Naive thymus-derived CD8-positive, alpha-beta T cell (primary cell): Measurements from ENCODE around the gene F11. TPM values are rescaled to one million over a fixed set of nuclear protein-coding genes. Genes with fewer than 3 reads are reported as not detected.
"Not testable (repeated sequence)": the region's sequence is repeated elsewhere in the genome, so short reads cannot be mapped to it uniquely, and the experiment has no call there.

Experiments
- ATAC-seq, 2 donors: fragments of 150-1000 bp; cut with Tn5 transposase in 1 of 2; sonication (Bioruptor Pico), chemical (Tn5 transposase) in 1 of 2; 1 replicate in 1 of 2; 2 replicates in 1 of 2; pipeline ENCODE4 v1.10.0; 2021; ENCODE audit warnings: mild to moderate bottlenecking in 2 of 2, moderate library complexity in 2 of 2
- POLR2A ChIA-PET: fragments of 350-600 bp; sonication (Branson Sonifier 250); formaldehyde crosslinking; loops from one replicate; lab custom pipeline; 2021; ENCODE audit warnings: antibody characterized with exemption; lab: Charles Lee
- DNase-seq, 10 donors: peaks; one replicate each; pipeline versions ENCODE4 v3.0.0 to v3.0.0-alpha.2; 2020 to 2022
- H3K27ac Mint-ChIP-seq, 10 donors: one replicate each; pipeline ENCODE4 v1.8.0; 2020 to 2022; ENCODE audit warnings: mild to moderate bottlenecking in 10 of 10, mixed read lengths in 10 of 10, moderate library complexity in 4 of 10, inconsistent platforms in 1 of 10
- H3K27me3 Mint-ChIP-seq, 5 donors: one replicate each; pipeline ENCODE4 v1.8.0; 2021 to 2022; ENCODE audit warnings: mixed read lengths in 5 of 5
- H3K36me3 Mint-ChIP-seq, 3 donors: one replicate each; pipeline ENCODE4 v1.8.0; 2020 to 2022; ENCODE audit warnings: mixed read lengths in 3 of 3, mild to moderate bottlenecking in 2 of 3, inconsistent platforms in 1 of 3
- H3K4me1 Mint-ChIP-seq, 4 donors: one replicate each; pipeline ENCODE4 v1.8.0; 2021 to 2022; ENCODE audit warnings: mixed read lengths in 4 of 4
- H3K4me3 Mint-ChIP-seq, 10 donors: one replicate each; pipeline ENCODE4 v1.8.0; 2020 to 2022; ENCODE audit warnings: mild to moderate bottlenecking in 10 of 10, mixed read lengths in 10 of 10, moderate library complexity in 6 of 10, inconsistent platforms in 1 of 10
- H3K9me3 Mint-ChIP-seq, 9 donors: one replicate each; pipeline ENCODE4 v1.8.0; 2020 to 2022; ENCODE audit warnings: mixed read lengths in 9 of 9, mild to moderate bottlenecking in 3 of 9, inconsistent platforms in 1 of 9, moderate library complexity in 1 of 9
- polyA plus RNA-seq, 3 donors: library from polyadenylated mRNA; unstranded; fragments of 300-500 nt; fragmentation: Illumina TruSeq; gene quantifications; one replicate each; pipeline ENCODE4 v1.2.3, GENCODE V29; 2021
- total RNA-seq, 8 experiments: library from RNA in 2 of 8; stranded (reverse) in 2 of 8; gene quantifications; one replicate each; pipeline ENCODE4 v1.2.3 and lab custom pipeline; 2021 to 2026

Gene F11
- total and polyA plus RNA-seq, 5 experiments from 2014 or later, result not detected

- ATAC-seq (no peak), DNase-seq (no peak)
- no peak overlapping the region for H3K4me3 Mint-ChIP-seq
Measured at GRCh38 chr4:186240452-186240847, 25.5 kb upstream of the F11 start.

DNA sequence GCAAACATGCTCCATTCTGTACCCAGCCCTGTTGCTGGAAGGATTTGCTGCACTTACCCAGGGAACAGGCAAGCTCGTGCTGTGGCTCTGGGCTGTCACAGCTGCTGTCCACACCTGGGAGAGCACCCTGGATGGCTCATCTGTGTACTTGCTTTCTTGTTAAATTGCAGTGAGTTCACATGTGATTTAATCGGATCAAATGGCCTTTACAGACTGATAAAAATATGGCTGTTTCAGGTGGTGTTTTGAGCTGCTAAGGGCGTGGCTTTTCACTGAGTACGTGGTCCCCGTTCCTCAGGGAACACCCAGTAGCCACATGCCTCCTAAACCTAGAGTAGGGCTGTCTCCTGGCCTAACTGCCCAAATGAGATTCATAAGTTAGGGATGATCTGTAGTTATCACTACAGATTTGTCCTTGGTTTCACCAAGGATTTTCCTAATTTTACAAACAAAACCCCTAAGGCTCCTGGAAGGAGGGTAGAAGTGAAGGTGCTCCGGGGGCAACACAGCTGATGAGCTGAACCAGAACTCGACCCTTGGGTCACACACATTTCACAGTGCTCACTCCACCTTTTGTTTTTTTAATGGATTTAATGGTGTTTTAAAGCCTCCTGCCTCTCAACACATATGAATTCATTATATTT is 25.0 kb upstream of the F11 start:
- no peak for DNase-seq
- Mint-ChIP-seq H3K27ac (no peak overlapping the region), H3K27me3 (peaks cover 0 to 6% (median 0%) of the 10 kb centered on the region in 5 donors), H3K4me3 (no peak overlapping the region), H3K9me3 (peaks cover 0 to 5% (median 3%) of the 10 kb centered on the region in 9 donors), H3K4me1 (no peaks in the 10 kb centered on the region), H3K36me3 (peaks cover 0 to 18% (median 3%) of the 10 kb centered on the region in 3 donors)
- no peak for ATAC-seq
- POLR2A ChIA-PET, result no interaction called here

More at GRCh38 chr4:186240452-186240847, 25.5 kb upstream of the F11 start:
- Mint-ChIP-seq H3K9me3 (peaks cover 0 to under 1% (median 0%) of the 10 kb centered on the region in 9 donors), H3K36me3 (peaks cover 0 to 14% (median 2%) of the 10 kb centered on the region in 3 donors), H3K27me3 (peaks cover 0 to 3% (median 0%) of the 10 kb centered on the region in 5 donors), H3K4me1 (no peaks in the 10 kb centered on the region), H3K27ac (no peak overlapping the region)
- POLR2A ChIA-PET, result no interaction called here

GRCh38 chr4:186241616-186242015 is 24.4 kb upstream of the F11 start:
- Mint-ChIP-seq H3K27me3 (peaks cover 0 to 11% (median 0%) of the 10 kb centered on the region in 5 donors), H3K4me3 (no peak overlapping the region), H3K4me1 (no peaks in the 10 kb centered on the region), H3K27ac (peak overlapping the region in 1 of 10 donors; percentile 11), H3K36me3 (peaks cover 0 to 18% (median 3%) of the 10 kb centered on the region in 3 donors), H3K9me3 (peaks cover 0 to 12% (median 5%) of the 10 kb centered on the region in 9 donors)
- ATAC-seq, result no peak
- no peak for DNase-seq
- POLR2A ChIA-PET, result no interaction called here

GRCh38 chr4:186242031-186242430 is 24.0 kb upstream of the F11 start:
- POLR2A ChIA-PET, H3K4me1 Mint-ChIP-seq, ATAC-seq, DNase-seq, H3K4me3 Mint-ChIP-seq: not testable (repeated sequence)
- H3K36me3 Mint-ChIP-seq, result peaks cover 0 to 18% (median 3%) of the 10 kb centered on the region in 3 donors
- peaks cover 0 to 11% (median 0%) of the 10 kb centered on the region in 5 donors for H3K27me3 Mint-ChIP-seq
- peak overlapping the region in 1 of 10 donors; percentile 11 for H3K27ac Mint-ChIP-seq
- H3K9me3 Mint-ChIP-seq, result peaks cover 0 to 14% (median 5%) of the 10 kb centered on the region in 9 donors

- no peaks in the 10 kb centered on the region for H3K4me1 Mint-ChIP-seq
- DNase-seq (no peak), ATAC-seq (no peak)
- no peak overlapping the region for H3K27ac Mint-ChIP-seq
- peaks cover 0 to 14% (median 5%) of the 10 kb centered on the region in 9 donors for H3K9me3 Mint-ChIP-seq
- H3K4me3 Mint-ChIP-seq, result no peak overlapping the region
- H3K36me3 Mint-ChIP-seq, result peaks cover 0 to 15% (median 3%) of the 10 kb centered on the region in 3 donors
- POLR2A ChIA-PET, result no interaction called here
- H3K27me3 Mint-ChIP-seq, result peaks cover 0 to 11% (median 0%) of the 10 kb centered on the region in 5 donors
Measured at GRCh38 chr4:186243331-186243730, 22.7 kb upstream of the F11 start.

DNA sequence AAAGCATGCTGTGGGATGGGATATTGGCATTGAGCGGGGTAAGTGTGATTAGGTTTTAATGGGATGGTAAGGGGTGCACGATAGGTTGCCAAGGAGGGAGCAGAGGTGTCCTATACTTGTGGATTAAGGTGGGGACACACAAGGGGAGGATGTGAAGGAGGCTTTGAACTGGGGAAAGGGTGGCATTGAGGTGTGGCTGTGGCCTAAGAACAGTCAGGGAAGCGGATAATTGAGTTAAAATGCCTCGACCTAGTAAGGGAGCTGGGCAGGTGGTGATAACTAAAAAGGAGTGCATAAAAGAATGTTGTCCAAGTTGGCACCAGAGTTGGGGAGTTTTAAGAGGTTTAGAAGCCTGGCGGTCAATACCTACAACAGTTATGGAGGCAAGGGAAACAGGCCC is 21.2 kb upstream of the F11 start:
- Mint-ChIP-seq H3K4me3 (no peak overlapping the region), H3K4me1 (no peaks in the 10 kb centered on the region), H3K36me3 (peaks cover 0 to 11% (median 3%) of the 10 kb centered on the region in 3 donors), H3K27me3 (peaks cover 0 to 11% (median 0%) of the 10 kb centered on the region in 5 donors), H3K9me3 (peaks cover 0 to 14% (median 5%) of the 10 kb centered on the region in 9 donors), H3K27ac (no peak overlapping the region)
- DNase-seq (no peak), ATAC-seq (no peak)
- POLR2A ChIA-PET, result no interaction called here

DNA sequence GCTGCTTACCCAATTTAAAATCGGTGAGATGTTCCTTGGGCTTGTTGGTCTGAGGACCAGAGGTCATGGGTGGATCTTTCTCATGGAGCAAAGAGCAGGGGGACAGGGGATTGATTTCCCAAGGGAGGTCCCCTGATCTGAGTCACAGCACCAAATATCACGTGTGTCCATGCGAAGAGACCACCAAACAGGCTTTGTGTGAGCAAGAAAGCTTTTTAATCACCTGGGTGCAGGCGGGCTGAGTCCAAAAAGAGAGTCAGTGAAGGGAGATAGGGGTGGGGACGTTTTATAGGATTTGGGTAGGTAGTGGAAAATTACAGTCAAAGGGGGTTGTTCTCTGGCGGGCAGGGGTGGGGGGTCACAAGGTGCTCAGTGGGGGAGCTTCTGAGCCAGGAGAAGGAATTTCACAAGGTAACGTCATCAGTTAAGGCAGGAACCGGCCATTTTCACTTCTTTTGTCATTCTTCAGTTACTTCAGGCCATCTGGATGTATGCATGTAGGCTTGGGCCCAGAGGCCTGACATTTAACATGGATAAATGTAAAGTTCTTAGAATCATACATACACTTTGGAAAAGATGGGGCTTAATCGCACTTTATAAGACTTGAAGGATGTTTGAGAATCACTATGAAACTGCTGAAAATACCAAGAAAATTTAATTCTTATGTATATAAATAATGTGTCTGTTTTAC is 18.8 kb upstream of the F11 start:
- H3K27me3 Mint-ChIP-seq, POLR2A ChIA-PET, ATAC-seq, H3K4me3 Mint-ChIP-seq, DNase-seq, H3K27ac Mint-ChIP-seq, H3K4me1 Mint-ChIP-seq: not testable (repeated sequence)
- Mint-ChIP-seq H3K36me3 (peaks cover 11 to 20% (median 11%) of the 10 kb centered on the region in 3 donors), H3K9me3 (peaks cover 0 to 14% (median 5%) of the 10 kb centered on the region in 9 donors)

DNA sequence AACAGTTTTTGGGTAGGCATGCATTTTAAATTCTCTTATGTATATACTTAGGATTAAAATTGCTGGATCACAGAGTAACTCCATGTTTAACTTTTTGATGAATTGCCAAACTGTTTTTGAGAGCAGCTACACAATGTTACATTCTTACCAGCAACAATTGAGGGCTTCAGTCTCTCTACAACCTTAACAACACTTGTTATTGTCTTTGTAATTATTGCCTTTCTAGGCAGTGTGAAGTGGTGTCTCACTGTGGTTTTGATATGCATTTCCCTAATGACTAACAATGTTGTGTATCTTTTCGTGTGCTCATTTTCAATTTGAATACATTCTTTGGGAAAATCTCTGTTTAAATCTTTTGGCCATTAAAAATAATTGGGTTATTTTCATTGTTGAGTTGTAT is 17.3 kb upstream of the F11 start:
- Mint-ChIP-seq H3K9me3 (peaks cover 0 to 14% (median 5%) of the 10 kb centered on the region in 9 donors), H3K4me1 (no peaks in the 10 kb centered on the region), H3K27me3 (peaks cover 0 to 8% (median 0%) of the 10 kb centered on the region in 5 donors), H3K4me3 (no peak overlapping the region), H3K27ac (no peak overlapping the region), H3K36me3 (peaks cover 11 to 23% (median 11%) of the 10 kb centered on the region in 3 donors)
- POLR2A ChIA-PET, result no interaction called here
- ATAC-seq (no peak), DNase-seq (no peak)

GRCh38 chr4:186249785-186250754 is 15.9 kb upstream of the F11 start:
- Mint-ChIP-seq H3K27ac (no peak overlapping the region), H3K9me3 (peaks cover 0 to 14% (median 5%) of the 10 kb centered on the region in 9 donors), H3K27me3 (peaks cover 0 to 8% (median 0%) of the 10 kb centered on the region in 5 donors), H3K4me1 (no peaks in the 10 kb centered on the region), H3K4me3 (no peak overlapping the region), H3K36me3 (peaks cover 11 to 26% (median 11%) of the 10 kb centered on the region in 3 donors)
- DNase-seq (no peak), ATAC-seq (no peak)
- POLR2A ChIA-PET, result no interaction called here

- no peak overlapping the region for H3K27ac Mint-ChIP-seq
- no peak overlapping the region for H3K4me3 Mint-ChIP-seq
- POLR2A ChIA-PET, result no interaction called here
- DNase-seq, result no peak
- peaks cover 0 to 8% (median 0%) of the 10 kb centered on the region in 5 donors for H3K27me3 Mint-ChIP-seq
- peaks cover 0 to 11% (median 5%) of the 10 kb centered on the region in 9 donors for H3K9me3 Mint-ChIP-seq
- H3K36me3 Mint-ChIP-seq, result peaks cover 8 to 27% (median 11%) of the 10 kb centered on the region in 3 donors
- no peaks in the 10 kb centered on the region for H3K4me1 Mint-ChIP-seq
- ATAC-seq, result no peak
Measured at GRCh38 chr4:186250760-186251159, 15.2 kb upstream of the F11 start.

- no peak overlapping the region for H3K4me3 Mint-ChIP-seq
Measured at GRCh38 chr4:186255122-186255521, 10.9 kb upstream of the F11 start.

DNA sequence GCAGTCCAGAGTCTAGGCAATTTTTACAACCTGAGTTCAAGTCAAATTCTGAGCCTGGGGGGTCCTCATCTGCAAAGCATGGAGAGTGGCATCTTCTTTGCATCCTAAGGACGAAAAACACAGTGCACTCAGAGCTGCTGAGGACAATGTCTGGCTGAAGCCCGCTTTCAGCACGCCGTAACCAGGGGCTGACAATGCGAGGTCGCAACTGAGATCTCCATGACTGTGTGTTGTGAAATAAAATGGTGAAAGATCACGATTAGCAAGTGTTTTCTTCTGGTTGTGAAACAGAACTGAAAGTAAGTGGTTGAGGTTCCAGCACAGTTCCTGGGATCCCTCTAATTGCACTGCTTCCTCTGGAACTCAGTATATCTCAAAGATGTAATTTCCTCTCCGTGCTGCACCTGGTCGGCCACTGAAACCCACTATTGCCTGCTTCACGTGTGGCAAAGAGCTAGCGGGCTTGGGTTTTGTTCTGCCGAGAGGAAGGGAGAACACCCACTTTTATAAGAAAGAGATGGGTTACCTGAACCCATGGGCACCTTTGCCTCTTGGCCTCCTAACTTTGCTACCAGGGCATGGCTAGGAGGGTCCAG is 7.7 kb upstream of the F11 start:
- DNase-seq (no peak), ATAC-seq (no peak)
- Mint-ChIP-seq H3K27ac (no peak overlapping the region), H3K4me1 (peaks cover 0 to 2% (median 0%) of the 10 kb centered on the region in 4 donors), H3K27me3 (peaks cover 0 to 8% (median 5%) of the 10 kb centered on the region in 5 donors), H3K4me3 (no peak overlapping the region), H3K9me3 (no peaks in the 10 kb centered on the region), H3K36me3 (peaks cover 0 to 15% (median 2%) of the 10 kb centered on the region in 3 donors)
- POLR2A ChIA-PET, result no interaction called here

More at GRCh38 chr4:186255122-186255521, 10.9 kb upstream of the F11 start:
- Mint-ChIP-seq H3K9me3 (no peaks in the 10 kb centered on the region), H3K4me1 (peaks cover 0 to 1% (median 0%) of the 10 kb centered on the region in 4 donors), H3K27me3 (no peaks in the 10 kb centered on the region), H3K36me3 (peaks cover 10 to 26% (median 11%) of the 10 kb centered on the region in 3 donors), H3K27ac (no peak overlapping the region)
- POLR2A ChIA-PET, result no interaction called here
- no peak for ATAC-seq
- DNase-seq, result no peak
